NCI-H1930 (cell line): ENCODE results near the gene ARHGAP19.

Experiments
- DNase-seq, 2 experiments: peaks; one replicate each; lab custom pipeline; 2025; lab: John Stamatoyannopoulos, UW

The ARHGAP19 gene

GRCh38 chr10:97292097-97292861 lies at the start of gene ARHGAP19:
TSS of gene ARHGAP19 (minus strand) at chr10:97292637. CDS start at chr10:97292627, 10 bp downstream.
- peak; percentile 90 to 91 for DNase-seq

DNA sequence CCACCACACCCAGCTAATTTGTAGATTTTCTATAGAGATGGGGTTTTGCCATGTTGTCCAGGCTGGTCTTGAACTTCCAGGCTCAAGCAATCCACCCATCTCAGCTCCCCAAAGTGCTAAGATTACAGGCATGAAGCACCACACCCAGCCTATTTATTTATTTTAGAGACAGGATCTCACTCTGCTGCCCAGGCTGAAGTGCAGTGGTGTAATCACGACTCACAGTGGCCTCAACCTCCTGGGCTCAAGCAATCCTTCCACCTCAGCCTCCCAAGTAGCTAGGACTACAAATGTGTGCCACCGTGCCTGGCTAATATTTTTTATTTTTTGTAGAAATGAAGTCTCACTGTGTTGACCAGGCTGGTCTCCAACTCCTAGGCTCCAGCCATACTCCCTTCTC lies 49.0 kb upstream of the ARHGAP19 start:
- DNase-seq = no peak

DNA sequence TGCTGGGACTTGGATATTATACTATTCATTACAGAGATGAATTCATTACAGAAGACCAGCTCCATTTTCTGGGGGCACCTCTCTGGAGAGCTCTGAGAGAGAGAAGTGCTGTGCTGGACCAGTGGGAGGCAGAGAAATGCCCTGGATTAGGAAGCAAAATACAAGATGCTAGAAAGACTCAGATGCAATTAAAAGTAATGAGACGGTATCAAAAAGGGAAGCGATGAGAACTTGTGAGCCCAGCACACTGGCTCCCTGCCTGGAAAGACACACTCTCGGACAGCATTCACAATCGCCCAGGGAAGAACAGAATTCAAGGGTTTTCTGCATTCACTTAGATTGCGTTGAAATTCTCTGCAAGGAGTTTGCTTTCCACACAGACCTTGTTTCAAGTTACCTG lies 45.6 kb upstream of the ARHGAP19 start:
- no peak for DNase-seq

DNA sequence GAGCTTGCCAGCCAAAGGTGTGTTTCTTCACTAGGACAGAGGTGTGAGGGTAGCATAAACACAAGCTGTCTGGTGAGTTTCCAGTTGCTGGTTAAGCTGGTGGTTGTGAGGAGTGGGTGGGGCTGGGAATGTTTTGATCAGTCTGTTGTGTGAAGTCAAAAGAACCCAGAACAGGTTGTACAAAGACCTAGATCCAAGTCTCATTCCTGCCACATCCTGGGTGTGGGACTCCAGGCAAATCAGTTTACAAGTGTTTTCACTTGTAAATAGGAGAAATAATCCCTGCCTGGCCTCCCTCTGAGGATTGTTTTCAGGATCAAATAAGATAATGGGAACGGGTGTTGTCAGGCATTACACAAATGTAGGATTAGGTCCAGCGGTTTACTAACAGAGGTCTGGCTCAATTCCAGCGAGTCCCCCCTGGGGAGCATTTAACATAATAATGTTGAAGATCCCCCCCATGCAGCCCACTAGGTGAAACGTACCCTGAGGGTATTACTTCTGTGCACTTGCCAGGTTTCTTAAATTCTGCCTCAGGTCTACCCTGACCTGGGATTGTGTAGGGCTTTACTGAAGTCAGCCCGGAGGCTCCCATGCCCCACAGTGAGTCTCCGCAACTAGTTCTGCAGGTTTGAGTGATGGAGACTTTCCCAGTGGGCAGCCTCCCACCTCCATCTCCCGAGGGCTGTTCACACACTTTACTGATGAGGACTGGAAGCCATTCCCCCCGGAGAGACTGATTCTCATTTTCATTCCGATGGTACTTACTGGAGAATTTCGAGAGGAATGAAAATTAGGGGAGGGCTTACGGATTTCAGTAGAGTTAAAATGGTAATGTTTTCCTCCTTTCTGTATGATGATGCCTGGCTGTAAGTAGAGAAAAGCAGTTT lies 44.8 kb upstream of the ARHGAP19 start:
- peak in 1 of 2 experiments; percentile 6 for DNase-seq

- no peak for DNase-seq
Observed at GRCh38 chr10:97336446-97336845, 44.0 kb upstream of the ARHGAP19 start.

GRCh38 chr10:97336006-97336405 lies 43.6 kb upstream of the ARHGAP19 start:
- DNase-seq = no peak

DNA sequence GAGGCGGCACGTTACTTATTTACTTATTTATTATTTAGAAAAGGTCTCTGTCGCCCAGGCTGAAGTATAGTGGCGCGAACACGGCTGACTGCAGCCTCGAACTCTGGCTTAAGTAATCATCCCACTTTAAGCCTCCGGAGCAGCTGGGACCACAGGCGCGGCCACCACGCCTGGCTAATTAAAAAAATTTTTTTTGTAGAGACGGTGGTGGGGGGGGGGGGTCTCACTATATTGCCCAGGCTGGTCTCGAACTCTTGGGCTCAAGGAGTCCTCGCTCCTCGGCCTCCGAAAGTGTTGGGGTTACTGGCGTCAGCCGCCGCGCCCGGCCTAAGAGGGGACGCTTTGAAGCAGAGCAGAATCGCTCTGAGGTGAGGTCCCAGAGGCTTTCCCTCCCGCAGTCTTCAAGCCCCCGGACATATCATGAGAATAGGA lies 42.8 kb upstream of the ARHGAP19 start:
- no peak for DNase-seq

- DNase-seq = peak; percentile 50 to 72
Observed at GRCh38 chr10:97334370-97335175, 42.1 kb upstream of the ARHGAP19 start, which contains the start of gene FRAT2. TSS of gene FRAT2 (minus strand) at chr10:97334729. CDS start at chr10:97334572, 157 bp downstream.

DNA sequence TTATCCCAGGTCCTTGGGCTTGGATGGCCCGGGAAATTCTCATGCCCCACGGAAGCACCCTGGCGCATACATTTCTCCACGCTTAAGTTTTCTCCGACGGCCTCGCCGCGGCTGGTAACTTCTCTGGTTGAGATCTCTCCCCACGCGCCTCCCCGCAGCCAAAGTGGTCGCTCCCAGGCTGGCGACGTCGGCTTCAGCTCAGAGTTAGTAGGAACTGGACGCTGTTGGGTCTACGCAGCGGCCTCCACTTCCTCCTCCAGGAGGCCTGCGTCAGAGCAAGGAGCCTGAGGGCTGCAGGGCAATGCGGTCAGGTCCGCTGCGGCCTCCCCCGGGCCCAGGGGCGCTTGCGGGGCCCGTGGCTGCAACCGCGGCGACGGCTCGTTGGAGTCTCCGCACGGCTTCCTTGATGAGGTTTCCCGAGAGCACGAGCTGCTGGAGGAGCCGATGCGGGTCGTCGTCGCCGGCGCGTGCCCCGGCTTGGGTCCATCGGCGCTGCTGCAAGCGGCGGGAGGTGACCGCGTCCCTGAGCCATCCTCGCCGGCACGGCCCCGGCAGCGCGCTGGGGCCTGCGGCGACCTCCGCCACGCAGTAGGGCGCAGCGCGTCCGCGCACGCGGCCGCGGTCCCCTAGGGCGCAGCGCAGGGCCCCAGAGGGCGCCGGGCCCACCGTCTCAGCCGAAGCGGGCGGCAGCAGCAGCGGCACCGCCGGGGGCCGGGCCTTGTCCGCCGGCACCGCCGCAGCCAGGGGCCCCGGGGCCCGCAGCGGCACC lies 41.3 kb upstream of the ARHGAP19 start:
- no peak for DNase-seq

GRCh38 chr10:97333351-97333600 lies 40.8 kb upstream of the ARHGAP19 start:
- DNase-seq = no peak

DNA sequence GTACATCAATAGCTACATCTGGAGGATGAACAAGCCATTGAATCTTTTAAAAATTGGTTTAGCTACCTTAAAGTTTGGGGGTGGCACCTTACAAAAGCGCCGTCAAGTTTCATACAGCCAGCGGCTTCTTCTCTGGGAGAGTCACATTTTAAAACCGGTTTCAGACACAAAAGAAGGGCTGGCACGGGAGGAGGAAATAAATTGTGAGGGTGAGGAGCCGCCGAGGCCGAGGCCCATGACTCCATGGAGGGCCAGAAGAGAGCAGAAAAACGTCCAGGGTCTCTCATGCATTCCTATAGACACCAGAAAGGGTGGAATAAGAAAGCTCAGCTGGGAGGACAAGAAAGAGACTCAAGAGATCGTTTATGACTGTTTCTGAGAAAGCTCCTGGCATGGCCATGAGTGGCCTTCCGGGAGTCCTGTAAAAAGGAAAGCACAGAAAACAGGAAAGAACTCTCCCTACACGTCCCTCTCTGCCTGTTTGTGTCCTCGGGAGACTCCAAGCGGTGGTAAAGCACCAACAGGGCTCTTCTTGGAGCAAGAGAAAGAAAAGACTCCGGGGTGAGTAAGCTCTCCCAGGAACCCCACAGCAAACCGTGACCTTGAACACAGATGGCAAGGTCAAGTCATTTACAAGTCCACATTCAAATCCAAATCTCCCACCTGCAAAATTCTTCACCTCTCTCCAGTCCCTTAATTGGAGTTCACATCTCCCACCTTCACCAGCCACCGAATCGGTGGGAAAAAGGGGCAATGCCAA lies 40.3 kb upstream of the ARHGAP19 start:
- no peak for DNase-seq

DNA sequence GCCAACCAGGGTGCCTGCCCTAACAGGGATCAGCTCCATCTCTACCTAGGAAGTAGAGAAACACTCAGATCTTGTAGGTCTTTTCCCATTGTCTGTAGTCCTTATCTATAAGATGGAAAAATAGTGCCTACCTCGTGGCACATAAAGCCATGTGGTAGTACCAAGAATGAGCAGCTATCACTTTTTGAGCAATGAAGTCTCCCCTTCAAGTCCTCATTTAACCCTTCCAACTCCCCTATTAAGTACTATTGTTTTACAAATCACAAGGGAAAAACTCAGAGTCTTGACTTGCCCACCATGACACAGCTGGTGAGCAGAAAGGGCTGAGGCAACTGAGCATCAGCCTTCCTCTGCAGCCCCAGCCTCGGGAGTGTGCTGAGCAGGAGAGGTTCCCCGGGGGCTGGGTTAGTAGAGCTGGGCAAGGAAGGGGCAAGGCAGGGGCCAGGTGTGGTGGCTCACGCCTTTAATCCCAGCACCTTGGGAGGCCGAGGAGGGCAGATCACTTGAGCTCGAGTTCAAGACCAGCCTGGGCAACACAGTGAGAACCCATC lies 38.8 kb upstream of the ARHGAP19 start:
- no peak for DNase-seq

GRCh38 chr10:97329766-97330165 lies 37.3 kb upstream of the ARHGAP19 start:
- no peak for DNase-seq

DNA sequence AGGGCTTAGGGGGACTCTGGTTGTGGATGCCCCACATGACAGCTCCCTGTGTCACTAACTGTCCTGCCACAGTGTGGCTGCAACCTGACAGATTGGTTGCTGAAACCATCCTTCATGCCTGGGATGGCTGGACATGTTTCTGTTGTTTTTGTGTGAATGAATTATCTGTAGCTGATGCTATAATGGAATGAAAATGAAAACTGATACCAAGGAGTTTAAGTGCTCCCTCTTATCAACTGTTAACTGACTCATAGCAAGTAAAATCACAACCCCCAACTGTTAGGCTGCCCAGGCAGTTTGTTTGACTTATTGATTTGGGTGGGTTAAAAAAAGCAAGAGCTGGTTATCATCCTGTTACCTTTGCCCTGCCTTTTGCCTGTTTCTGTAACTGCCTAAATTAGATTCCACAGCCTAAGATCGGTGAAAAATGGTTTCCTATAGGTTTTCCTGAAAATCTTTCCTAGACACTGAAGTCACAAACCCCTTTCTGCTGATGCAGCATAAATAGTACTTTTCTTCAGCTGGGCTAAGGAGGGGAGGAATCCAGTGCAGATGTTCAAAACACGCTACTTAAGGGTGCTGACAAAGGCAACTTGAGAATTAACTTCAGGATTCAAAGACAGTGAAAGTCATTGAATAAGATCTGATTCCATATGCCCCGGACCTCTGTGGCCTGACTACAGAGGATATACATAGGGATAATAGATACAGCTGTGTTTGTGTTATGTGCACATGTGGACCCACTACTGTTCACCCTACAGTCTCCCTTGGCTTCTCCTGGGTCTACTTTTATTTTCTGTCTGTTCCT lies 36.4 kb upstream of the ARHGAP19 start:
- DNase-seq = no peak

- DNase-seq = no peak
Observed at GRCh38 chr10:97327348-97328294, 35.2 kb upstream of the ARHGAP19 start.

DNA sequence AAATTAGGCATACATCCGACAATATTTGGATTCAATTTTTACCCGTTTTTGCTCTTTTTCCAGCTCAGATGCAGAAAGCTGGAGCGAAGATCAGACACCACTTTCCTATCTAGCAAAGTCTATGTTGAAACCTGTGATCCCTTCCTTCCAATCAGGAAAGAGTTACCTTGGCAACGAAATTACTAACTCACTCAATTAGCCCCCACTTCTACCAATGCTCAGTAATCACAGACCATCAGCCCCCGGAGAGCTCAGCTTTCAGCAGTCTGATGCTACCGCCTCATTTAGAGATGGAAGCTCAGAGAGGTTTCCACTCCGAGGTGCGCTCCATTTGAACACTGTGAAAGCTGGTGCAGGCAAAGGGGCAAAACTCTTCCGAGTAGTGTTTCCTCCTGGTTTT lies 33.3 kb upstream of the ARHGAP19 start:
- no peak for DNase-seq

GRCh38 chr10:97323501-97323900 lies 31.1 kb upstream of the ARHGAP19 start:
- no peak for DNase-seq

DNA sequence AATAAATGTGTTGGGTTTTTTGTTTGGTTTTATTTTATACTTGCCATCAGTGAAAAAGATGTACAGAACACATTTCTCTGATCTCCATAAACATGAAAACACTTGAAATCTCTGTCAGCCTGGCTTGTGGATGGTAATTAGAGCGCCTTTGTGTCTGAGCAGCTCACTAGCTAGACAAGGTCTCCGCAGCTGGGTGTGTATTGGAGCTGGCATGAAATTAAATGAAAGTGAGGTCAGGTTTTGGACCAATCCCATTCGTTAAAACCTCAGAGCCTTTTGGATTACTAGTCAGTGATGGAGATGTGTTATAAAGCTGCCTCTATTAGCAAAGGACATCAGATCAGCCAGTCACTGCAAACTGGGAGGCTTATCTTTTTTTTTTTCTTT lies 29.4 kb upstream of the ARHGAP19 start:
- DNase-seq = no peak
